CD4-positive, alpha-beta T cell treated with Interferon alpha-2 for 1 hour (primary cell): ENCODE measurements around the gene ZDHHC22.

Experiments
- DNase-seq, 2 donors: peaks; one replicate each; pipeline ENCODE4 v3.0.0-alpha.2; 2020 to 2022

ZDHHC22 gene

DNA sequence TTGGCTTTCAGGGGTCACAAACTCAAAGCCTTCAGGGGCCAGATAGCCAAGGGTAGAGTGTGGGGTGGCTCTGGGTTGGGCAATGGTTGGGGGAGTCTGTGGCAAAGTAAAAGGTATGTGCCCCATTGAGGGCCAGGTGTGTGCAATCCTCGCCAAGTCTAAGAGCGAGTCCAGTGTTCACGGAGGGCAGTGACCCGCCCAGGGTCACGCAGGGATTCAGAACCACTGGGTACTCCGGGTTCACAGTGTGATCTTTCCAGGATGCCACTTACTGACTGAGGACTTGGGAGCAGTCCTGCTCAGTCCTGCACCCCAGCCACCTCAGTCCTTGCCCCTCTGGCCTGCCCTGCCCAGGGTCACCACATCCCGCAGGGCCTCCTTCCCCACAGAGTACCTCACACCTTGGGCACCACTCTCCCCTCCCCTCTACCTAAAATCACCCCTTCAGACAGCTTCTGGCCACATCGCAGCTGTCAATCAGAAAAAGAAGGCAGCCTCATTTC lies 15.7 kb downstream of the ZDHHC22 start:
- no peak for DNase-seq

- no peak for DNase-seq
Observed at GRCh38 chr14:77125281-77125801, 16.2 kb downstream of the ZDHHC22 start.

GRCh38 chr14:77124345-77125280 lies 17.0 kb downstream of the ZDHHC22 start:
- DNase-seq = peak; percentile 58 to 72

DNA sequence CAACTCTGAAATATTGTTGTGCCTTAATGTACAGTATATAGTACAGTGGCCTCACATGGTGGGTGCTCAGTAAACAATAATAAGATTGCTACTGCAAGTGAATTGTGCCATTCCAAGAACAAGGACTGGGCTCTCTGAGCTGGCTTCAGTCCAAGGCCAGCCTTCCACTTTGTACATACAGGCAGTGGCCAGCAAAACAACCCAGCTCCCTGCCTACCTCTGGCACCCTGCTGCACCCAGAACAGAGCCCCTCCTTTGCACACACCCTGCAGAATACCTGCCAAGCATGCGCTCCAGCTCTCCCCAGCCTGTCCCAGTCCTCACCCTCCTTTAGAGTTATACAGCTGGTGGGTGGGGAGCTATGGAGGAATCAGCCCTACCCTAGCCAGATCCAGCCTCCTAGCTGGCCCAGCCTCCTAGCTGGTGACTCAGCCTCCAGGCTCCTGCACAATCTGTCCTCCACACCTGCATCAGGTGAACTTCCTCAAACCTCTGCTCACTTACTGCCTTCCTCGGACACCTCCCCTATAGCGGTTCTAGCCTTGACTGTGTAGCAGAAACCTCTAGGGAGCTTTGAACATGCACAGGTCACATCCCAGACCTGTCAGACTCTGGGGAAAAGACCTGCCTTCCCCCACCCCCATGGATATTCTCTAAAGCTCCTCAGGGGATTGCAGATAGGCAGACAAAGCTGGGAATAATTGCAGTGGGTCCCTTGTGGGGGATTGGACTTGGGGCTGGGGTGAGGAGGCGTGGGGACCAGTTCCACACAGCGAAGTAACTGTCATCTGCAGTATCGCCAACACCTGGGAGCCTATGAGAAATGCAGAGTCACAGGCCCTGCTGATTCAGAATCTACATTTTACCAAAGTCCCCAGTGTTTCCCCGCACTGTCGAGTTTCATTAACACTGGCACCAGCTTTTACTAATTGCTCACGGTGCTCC lies 17.9 kb downstream of the ZDHHC22 start:
- DNase-seq = no peak

DNA sequence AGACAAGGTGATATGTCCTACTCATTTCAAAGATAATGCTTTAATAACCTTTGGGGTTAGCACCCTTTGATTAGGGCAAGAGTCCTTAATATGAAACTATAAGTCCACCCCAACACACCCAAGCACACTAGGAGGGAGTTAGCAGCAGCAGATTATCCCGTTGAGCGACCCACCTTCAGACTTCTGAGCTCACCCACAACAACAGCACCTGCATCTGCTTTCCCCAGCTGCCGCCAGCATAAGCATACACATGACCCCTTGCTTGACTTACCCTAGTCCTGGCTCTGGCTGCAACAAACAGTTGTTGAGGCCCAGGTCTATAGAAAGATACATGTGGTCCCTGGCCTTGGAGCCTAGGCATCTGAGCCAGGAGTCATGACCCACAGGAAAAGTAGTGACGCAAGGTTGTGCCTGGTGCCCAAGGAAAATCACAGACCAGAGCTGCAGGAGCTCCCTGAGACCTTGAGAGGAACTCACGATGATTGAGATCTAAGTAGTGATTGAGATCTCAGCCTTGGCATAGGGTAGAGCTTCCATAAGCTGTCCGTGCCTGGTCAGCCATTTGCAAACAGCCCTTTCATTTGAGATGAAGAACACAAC lies 19.0 kb downstream of the ZDHHC22 start:
- no peak for DNase-seq

DNA sequence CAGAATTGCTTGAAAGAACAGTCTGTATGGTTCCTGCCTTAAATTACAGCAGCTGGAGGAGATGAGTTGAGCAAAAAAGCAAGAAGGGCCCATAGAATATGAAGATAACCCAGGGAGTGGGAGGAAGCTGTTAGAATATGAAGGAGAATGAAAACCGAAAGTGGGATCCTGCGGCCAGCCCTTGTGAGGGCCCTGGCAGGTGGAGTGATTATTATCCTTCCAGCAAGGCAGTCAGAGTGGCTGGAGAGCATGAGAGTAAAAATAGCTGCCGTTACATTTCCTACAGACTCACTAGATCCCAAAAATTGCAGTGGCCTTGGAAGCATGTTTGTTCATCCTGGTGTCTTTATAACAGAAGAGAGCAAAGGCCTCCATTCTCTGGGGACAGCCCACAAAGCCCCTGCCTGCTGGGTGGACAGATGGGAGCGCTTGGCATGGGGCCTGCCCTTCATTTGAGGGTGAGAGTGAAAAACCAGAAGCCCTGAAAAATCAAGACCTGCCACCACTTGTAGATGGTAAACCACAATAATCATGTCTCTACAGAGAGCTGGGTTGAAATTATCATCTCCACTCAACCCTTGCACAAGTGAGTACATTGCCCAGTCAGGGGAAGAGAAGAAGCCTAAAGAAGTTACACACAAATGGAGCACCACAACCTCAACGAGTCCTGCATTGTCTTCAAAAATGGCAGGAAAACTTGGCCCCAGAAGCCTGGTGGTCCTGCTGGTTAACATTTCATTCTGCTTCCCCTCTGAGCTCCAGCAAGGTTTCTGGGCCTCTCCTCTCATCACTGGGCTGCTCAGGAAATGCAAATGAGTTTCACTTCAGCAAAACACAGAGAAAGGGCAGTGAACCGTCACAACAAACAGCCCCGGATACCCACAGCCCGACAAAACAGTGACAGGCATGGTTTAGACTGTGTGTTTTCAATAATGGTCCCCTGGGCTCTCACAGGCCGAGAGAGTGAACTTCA lies 20.5 kb downstream of the ZDHHC22 start:
- peak; percentile 59 to 72 for DNase-seq

GRCh38 chr14:77119851-77120250 lies 21.7 kb downstream of the ZDHHC22 start:
- DNase-seq = peak; percentile 16 to 57

GRCh38 chr14:77116172-77116817 lies 25.3 kb downstream of the ZDHHC22 start:
- no peak for DNase-seq

DNA sequence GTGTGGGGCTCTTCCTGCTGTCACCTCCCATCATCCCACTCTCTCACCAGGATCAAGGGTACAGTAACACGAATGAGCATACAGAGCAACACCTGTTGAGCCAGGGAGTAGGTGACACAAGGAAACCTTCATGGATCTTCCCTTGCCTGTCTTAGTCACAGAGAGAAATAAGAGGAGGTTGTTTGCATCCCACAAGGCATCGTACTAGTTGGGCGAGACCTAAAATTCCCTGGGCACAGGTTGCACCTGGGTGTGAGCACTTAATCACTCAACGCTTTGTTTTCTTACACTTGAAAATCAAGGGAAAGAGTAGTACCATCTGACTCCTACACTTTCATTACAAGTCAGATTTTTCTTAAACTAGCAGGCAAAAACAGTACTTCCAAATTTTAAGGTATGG lies 27.0 kb downstream of the ZDHHC22 start:
- DNase-seq = no peak

- no peak for DNase-seq
Observed at GRCh38 chr14:77113644-77114043, 27.9 kb downstream of the ZDHHC22 start.

DNA sequence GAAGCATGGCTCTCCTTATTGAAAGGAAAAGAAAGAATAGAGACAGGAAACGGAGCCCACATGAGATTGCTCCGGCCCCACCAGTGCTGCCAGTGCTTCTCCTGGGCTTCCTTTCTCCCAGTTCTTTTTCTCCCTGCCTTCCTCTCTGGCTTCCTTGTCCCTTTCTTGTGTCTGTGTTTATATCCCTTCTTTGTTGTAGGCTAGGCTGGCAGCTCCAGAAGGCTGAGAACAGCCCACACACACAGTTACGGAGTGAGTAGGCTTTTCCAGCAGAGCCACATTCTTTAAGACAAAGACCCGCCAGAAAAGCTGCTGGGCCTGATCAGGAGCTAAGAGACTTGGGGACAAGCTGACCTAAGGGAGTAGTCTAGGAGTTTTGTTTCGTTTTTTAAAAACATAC lies 30.6 kb downstream of the ZDHHC22 start:
- no peak for DNase-seq

- no peak for DNase-seq
Observed at GRCh38 chr14:77110286-77110685, 31.3 kb downstream of the ZDHHC22 start.

DNA sequence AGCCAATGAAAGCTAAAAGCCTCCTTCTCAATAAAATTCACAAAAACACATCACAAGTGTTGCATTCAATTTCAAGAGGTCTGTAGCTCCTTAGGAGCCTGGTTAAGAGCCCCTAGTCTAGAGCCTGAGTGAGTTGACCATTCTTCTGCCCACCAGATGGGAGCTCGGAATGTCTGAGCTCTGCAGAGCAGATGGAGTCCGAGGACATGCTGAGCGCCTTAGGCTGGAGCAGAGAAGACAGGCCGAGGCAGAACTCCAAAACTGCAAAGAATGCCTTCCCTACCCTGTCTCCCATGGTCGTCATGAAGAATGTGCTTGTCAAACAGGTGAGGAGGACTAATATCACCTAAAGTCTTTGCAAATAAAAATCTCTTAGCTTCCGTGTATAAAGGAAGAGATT lies 31.9 kb downstream of the ZDHHC22 start:
- no peak for DNase-seq

DNA sequence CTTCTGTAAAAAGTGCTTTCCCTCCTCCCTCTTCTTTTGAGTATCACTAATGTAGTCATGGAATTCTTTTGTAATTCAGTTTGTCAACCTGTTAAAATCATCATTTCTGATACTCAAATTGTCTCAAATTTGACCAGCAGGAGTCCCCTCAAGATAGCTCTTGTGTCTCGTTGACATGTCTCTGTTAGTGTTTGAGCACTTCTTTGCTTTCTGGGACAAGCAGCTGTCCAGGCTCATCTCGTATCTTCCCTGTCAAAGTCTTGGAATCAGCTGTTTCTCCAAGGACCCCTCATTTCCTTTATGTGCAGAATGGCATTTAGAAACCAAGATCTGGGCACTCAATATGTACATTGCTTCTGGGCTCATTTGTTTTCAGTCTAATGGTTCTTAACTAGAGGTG lies 32.8 kb downstream of the ZDHHC22 start:
- peak in 1 of 2 donors; percentile 9 for DNase-seq

DNA sequence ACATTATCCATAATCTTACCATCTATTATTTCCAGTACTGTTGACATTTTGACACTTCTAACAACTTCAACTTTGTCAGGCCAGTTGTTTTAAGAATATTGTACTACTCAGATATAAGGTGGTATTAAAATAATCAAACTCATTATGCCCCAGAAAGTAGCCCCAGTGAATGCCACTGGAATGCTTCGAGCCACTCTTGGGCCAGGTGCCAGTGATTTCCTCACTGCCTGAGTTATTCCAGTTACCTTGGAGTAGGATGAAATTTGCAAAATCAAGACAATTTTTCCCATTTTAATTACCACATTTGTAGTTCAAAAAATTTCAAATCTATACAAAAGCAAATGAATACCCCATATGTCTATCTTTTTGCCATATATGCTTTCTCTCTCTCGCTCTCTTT lies 34.4 kb downstream of the ZDHHC22 start:
- no peak for DNase-seq

GRCh38 chr14:77106666-77107065 lies 34.9 kb downstream of the ZDHHC22 start:
- no peak for DNase-seq

DNA sequence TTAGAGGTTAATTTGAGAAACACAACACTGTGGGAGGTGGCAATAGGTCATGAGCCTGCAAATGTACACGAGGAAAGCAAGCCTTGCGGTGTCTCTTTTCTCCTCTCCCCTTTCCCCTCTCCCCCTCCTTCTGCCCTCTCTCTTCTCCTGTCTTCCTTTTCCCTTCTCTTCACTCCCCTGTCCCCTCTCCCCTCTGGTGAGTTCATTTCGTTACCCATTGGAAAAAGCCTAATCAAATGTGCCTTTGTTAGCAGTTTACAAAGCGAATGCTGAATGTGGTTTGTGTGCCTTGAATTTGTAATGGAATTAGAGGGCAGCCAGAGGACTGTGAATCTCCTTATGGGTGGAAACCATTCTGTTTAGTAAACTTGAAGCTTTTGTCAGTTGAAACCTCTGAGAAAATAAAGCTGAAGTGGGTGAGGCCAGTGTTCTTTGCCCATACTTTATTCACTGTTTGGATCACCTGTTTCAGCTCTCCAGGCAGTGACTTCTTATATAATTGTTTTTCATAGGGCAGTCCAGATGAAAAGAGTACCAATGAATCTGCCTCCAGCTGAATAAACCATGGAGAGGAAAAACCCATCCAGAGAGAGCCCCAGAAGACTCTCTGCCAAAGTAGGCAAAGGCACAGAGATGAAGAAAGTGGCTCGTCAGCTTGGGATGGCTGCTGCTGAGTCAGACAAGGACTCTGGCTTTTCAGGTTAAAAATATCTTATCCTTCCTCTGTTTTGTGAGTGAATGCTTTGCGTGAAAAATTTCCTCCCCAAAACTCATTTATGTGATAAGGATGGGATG lies 36.2 kb downstream of the ZDHHC22 start:
- DNase-seq = no peak

GRCh38 chr14:77104393-77104792 lies 37.2 kb downstream of the ZDHHC22 start:
- no peak for DNase-seq

DNA sequence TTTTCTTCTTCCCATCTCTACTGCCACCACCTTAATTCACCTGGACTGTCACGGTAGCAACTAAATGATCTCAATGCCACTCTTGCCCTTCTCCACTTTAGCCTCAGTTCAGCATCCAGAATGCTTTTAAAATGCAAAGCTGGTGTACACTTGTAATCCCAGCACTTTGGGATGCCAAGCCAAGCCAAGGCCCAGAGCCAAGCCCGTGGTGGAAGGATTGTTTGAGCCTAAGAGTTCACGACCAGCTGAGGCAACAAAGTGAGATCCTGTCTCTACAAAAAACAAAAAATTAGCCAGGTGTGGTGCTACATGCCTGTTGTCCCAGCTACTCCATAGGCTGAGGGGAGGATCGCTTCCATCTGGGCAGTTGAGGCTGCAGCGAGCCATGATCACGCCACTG lies 37.6 kb downstream of the ZDHHC22 start:
- no peak for DNase-seq

DNA sequence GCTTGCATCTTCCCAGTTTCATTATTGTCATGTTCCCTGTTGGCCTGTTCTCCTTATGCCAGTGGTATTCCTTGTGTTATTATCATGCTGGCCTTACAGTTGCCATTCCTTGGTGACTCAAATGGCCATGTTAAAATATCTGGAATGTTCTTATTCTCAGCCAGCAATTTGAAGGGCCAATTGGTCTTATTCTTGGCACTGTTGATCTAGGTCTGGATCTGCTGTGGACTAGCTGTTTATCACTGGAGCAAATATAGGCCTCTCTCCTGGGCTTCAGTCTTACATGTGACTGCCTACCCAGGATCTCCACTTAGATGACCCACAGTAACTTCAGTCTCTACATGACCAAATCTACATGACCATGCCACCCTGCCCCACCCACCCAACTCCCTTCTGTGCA lies 38.1 kb downstream of the ZDHHC22 start:
- DNase-seq = no peak
